Esophagus (tissue), 2 donors: ENCODE data around the gene TMOD1. TPM values are rescaled to one million over a fixed set of nuclear protein-coding genes. Genes with fewer than 3 reads are reported as not detected.
A peak's percentile ranks its signal among the peaks of the same experiment; 100 is the strongest.

ENCODE experiments used
- H3K27ac ChIP-seq, 2 donors: one replicate each; pipeline ENCODE4 v1.5.1; 2013; ENCODE audit warnings: low read depth in 2 of 2, mild to moderate bottlenecking in 2 of 2, inconsistent platforms in 1 of 2, low read length in 1 of 2, moderate library complexity in 1 of 2
- H3K27me3 ChIP-seq, 2 donors: one replicate each; pipeline ENCODE4 v1.6.1; 2013; ENCODE audit warnings: low read length in 2 of 2, control low read depth in 1 of 2, mild to moderate bottlenecking in 1 of 2; ENCODE audit not compliant: insufficient read depth in 2 of 2, control insufficient read depth in 1 of 2
- H3K36me3 ChIP-seq, 2 donors: one replicate each; pipeline ENCODE4 v1.6.1; 2013; ENCODE audit warnings: low read length in 1 of 2; ENCODE audit not compliant: control insufficient read depth in 2 of 2, insufficient read depth in 2 of 2
- H3K4me1 ChIP-seq, 2 donors: one replicate each; pipeline ENCODE4 v1.6.1; 2013; ENCODE audit warnings: low read length in 1 of 2; ENCODE audit not compliant: control insufficient read depth in 2 of 2, insufficient read depth in 2 of 2
- H3K4me3 ChIP-seq, 2 donors: one replicate each; pipeline ENCODE4 v1.5.1; 2013; ENCODE audit warnings: low read length in 2 of 2, mild to moderate bottlenecking in 2 of 2, low read depth in 1 of 2, moderate library complexity in 1 of 2
- H3K9me3 ChIP-seq, 2 donors: one replicate each; pipeline ENCODE4 v1.6.1; 2013; ENCODE audit warnings: mild to moderate bottlenecking in 2 of 2, low read depth in 1 of 2, low read length in 1 of 2, moderate library complexity in 1 of 2; ENCODE audit not compliant: control insufficient read depth in 2 of 2, insufficient read depth in 1 of 2
- WGBS, 2 donors: extraction: QIAGEN DNeasy Blood & Tissue Kit; methylation state at CpG; one replicate each; pipeline ENCODE4 v1.1.7; 2013; 5-methylcytosine and 5-hydroxymethylcytosine counted together
- polyA plus RNA-seq, 2 donors: library from polyadenylated mRNA; stranded (reverse); fragments of 200-250 nt; gene quantifications; one replicate each; pipeline ENCODE4 v1.2.3, GENCODE V29; 2013
- donor health status: healthy with polysubstance abuse.
- donor health status: Bipolar disorder and iron deficiency.

Gene TMOD1
- polyA plus RNA-seq, 2 donors: 3.2 to 7.1 TPM

GRCh38 chr9:97559111-97559514 is 57.6 kb downstream of the TMOD1 start:
- peak overlapping the region in 1 of 2 donors; percentile 24 for H3K27ac ChIP-seq
- H3K4me1 ChIP-seq: peaks cover 0 to 5% of the 10 kb centered on the region in 2 donors
- no peaks in the 10 kb centered on the region for H3K36me3 ChIP-seq
- H3K4me3 ChIP-seq: no peak overlapping the region
- WGBS, 2 donors: 79% methylated on average over 10 of the region's 10 CpGs
- no peaks in the 10 kb centered on the region for H3K9me3 ChIP-seq
- H3K27me3 ChIP-seq: no peaks in the 10 kb centered on the region

- WGBS, 2 donors: 86 to 92% methylated on average over 6 of the region's 6 CpGs
- Histone ChIP-seq H3K27me3 (no peaks in the 10 kb centered on the region), H3K36me3 (no peaks in the 10 kb centered on the region), H3K9me3 (no peaks in the 10 kb centered on the region), H3K4me1 (peaks cover 0 to 8% of the 10 kb centered on the region in 2 donors), H3K4me3 (no peak overlapping the region), H3K27ac (no peak overlapping the region)
Measured at GRCh38 chr9:97560154-97560553, 58.7 kb downstream of the TMOD1 start.

- Histone ChIP-seq H3K27ac (no peak overlapping the region), H3K27me3 (no peaks in the 10 kb centered on the region), H3K9me3 (no peaks in the 10 kb centered on the region), H3K36me3 (no peaks in the 10 kb centered on the region), H3K4me3 (no peak overlapping the region), H3K4me1 (peaks cover 0 to 8% of the 10 kb centered on the region in 2 donors)
Measured at GRCh38 chr9:97560851-97561250, 59.4 kb downstream of the TMOD1 start.

DNA sequence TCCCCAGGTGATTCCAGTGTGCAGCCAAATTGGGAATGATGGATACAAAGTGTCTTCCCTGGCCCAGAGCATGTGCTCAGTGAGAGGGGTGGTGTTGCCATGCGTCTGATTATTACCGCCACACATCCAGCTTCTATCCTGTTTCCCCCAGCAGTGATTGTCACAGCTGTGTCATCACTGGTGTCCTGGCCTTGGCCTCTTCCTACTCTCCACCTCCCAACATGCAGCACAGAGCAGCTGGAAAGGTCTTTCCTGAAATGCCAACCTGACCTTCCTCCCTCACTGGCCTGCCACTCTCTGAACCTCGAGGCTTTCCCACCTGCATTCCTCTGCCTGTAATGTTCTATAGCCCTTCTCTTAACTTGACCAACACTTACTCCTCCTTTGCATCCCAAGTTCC is 60.0 kb downstream of the TMOD1 start:
- Histone ChIP-seq H3K36me3 (no peaks in the 10 kb centered on the region), H3K4me1 (peaks cover 0 to 8% of the 10 kb centered on the region in 2 donors), H3K9me3 (no peaks in the 10 kb centered on the region), H3K27me3 (no peaks in the 10 kb centered on the region), H3K4me3 (no peak overlapping the region), H3K27ac (no peak overlapping the region)
- WGBS, 2 donors: 79 to 83% methylated on average over 3 of the region's 3 CpGs

DNA sequence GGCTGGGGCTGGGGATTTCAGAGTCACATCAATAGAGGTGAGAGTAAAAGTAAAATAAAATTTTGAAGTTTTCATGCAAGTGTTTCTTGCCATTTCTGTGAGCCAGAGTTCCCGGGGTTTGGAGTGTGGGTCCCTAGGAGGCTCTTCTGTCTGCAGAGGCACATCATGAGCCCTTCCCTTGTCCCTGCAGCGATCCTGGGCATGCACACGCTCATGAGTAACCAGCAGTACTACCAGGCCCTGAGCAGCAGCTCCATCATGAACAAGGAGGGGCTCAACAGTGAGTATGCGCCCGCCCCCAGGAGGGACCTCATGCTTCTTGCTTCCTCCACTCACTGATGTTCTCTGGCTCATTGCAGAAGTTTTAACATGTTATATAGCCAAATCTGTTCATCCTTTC is 61.1 kb downstream of the TMOD1 start:
- Histone ChIP-seq H3K9me3 (no peaks in the 10 kb centered on the region), H3K27ac (no peak overlapping the region), H3K36me3 (no peaks in the 10 kb centered on the region), H3K27me3 (no peaks in the 10 kb centered on the region), H3K4me1 (peaks cover 0 to 10% of the 10 kb centered on the region in 2 donors), H3K4me3 (no peak overlapping the region)
- WGBS, 2 donors: 88 to 92% methylated on average over 5 of the region's 5 CpGs

DNA sequence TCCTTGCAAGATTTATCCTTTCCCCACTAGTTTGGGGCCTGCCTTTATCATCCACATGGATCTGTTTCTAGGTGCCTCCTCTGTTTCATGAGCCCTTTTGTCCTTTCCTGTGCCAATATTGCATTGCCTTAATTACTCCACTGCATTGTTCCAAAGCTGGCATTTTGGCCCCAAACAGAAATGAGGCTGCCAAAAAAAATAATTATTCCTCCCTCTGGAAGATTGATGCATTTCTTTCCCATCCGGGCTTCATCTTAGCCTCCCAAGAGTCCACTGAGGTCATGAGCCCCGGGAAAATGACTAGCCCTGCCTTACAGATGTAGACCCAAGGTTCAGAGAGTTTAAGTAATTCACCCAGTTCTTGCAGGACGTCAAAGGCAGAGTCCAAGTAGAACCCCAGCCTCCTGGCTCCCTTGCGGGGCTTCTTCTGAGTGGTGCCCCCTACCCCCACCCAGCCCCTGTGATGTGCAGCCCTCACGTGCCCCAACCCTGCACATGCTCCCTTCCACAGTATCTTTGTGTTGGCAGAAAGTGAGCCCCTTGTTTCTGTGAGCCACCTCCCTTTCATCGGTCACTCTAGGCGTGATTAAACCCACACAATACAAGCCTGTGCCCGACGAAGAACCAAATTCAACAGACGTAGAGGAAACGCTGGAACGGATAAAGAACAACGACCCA is 62.1 kb downstream of the TMOD1 start:
- no peaks in the 10 kb centered on the region for H3K9me3 ChIP-seq
- peaks cover 0 to 12% of the 10 kb centered on the region in 2 donors for H3K4me1 ChIP-seq
- 49 to 62% methylated on average over 13 of the region's 13 CpGs for WGBS, 2 donors
- no peaks in the 10 kb centered on the region for H3K36me3 ChIP-seq
- H3K27ac ChIP-seq: peak overlapping the region; percentile 17 to 52
- no peak overlapping the region for H3K4me3 ChIP-seq
- H3K27me3 ChIP-seq: no peaks in the 10 kb centered on the region

DNA sequence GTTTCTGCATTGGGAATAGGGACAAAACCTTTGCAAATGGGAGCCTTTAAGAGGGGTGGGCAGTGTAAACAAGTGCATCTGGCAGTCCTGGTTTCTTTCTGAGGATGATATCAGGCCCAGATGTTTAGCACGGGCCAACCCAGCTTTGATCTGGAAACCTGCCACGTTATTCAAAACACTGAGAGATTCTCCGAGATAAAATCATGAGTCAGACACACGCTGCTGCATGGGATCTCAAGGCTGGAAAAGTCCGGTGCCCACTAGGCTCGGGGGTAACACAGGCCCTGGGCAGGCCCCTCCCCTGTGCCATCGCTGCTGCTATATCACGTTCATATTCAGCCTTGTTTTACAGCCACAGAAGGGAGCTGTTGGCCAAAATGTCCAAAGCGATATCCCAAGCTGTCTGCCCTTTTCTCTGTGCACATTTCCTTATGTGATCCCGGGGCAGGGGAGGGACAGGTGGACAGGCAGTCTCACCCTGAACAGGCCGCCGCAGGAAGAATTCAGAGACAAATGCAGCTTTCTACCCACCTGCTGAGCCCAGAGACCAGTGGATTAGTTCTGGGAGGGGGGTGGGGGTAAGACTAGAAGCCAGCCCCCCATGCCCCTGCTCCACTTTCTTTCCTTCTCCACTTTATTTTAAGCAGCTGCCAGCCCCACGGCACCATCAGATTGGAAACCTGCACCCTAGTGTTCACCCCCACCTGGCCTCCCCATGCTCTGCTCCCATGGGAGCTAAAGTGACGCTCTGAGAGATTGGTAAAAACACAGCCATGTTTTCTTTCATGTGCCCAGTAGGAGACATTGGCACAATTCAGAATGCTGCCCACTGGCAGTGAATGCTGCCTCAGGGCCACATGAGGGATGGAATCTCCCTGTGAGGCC is 63.1 kb downstream of the TMOD1 start:
- H3K4me3 ChIP-seq: no peak overlapping the region
- no peaks in the 10 kb centered on the region for H3K36me3 ChIP-seq
- no peaks in the 10 kb centered on the region for H3K9me3 ChIP-seq
- 36 to 41% methylated on average over 14 of the region's 14 CpGs for WGBS, 2 donors
- peak overlapping the region; percentile 38 to 52 for H3K27ac ChIP-seq
- H3K27me3 ChIP-seq: no peaks in the 10 kb centered on the region
- peaks cover 0 to 12% of the 10 kb centered on the region in 2 donors for H3K4me1 ChIP-seq

DNA sequence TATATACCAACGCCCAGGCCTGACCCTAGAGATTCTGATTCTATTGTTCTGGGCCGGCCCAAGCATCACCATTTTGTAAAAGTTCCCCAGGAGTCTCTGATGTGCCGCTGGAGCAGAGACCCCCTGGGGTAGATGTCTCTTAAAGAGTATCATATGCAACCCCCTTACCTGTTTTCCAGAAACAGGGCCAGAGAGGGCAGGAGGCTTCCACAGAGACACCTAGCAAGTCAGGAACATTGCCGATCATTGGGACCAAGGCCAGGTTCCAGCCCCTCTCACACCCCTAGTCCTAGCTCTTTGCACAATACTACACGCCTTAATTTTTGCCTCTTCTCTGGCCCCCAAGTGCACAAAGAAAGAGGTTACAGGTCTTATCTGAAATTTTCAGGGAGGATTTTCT is 63.8 kb downstream of the TMOD1 start:
- H3K4me3 ChIP-seq: no peak overlapping the region
- no peak overlapping the region for H3K27ac ChIP-seq
- no peaks in the 10 kb centered on the region for H3K9me3 ChIP-seq
- no peaks in the 10 kb centered on the region for H3K27me3 ChIP-seq
- WGBS, 2 donors: 73 to 90% methylated on average over 5 of the region's 5 CpGs
- H3K4me1 ChIP-seq: peaks cover 0 to 12% of the 10 kb centered on the region in 2 donors
- no peaks in the 10 kb centered on the region for H3K36me3 ChIP-seq

DNA sequence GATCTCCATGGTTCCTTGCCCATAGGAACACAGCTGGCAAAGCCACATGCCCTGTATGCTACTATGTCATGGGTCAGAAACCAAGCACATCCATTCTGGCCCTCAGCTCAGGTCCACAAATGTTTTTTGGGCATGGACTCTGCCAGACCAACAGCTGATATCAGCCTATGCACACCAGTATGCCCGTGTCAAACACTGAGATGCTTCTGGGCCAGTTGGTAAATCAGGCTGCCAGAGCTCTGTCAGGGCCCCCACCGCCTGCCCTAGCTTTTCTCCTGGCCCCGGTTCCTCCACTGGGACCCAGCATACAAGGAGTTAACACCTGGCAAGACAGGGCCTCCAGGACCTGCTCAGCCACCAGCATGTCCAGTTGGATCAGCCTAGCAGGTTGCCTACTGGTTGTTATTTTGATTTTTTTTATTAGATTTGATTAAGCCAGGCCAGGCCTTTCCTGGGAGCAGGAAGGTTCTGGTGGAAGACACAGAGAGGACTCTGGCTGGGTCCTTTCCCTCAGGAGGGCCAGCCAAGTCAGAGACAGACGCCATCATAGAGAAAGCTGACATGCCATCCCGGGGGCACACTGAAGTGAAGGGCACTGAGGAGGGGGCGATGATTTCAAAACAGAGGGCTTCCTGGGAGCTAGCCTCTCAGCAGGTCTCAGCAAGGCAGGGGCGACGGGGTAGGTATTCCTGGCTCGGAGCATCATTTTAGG is 65.9 kb downstream of the TMOD1 start:
- Histone ChIP-seq H3K27ac (no peak overlapping the region), H3K36me3 (no peaks in the 10 kb centered on the region), H3K27me3 (no peaks in the 10 kb centered on the region), H3K4me1 (peaks cover 2 to 12% of the 10 kb centered on the region in 2 donors), H3K9me3 (no peaks in the 10 kb centered on the region), H3K4me3 (no peak overlapping the region)
- 68 to 74% methylated on average over 9 of the region's 9 CpGs for WGBS, 2 donors
